GM18511 (cell line): ENCODE data around the gene BHLHA9.

Experiments
- ATAC-seq: cut with Tn5 transposase; IDR thresholded peaks from one replicate; pipeline ENCODE4 v1.9.1; 2021; ENCODE audit warnings: mild to moderate bottlenecking, moderate library complexity; ENCODE audit not compliant: unreplicated experiment

The BHLHA9 gene

DNA sequence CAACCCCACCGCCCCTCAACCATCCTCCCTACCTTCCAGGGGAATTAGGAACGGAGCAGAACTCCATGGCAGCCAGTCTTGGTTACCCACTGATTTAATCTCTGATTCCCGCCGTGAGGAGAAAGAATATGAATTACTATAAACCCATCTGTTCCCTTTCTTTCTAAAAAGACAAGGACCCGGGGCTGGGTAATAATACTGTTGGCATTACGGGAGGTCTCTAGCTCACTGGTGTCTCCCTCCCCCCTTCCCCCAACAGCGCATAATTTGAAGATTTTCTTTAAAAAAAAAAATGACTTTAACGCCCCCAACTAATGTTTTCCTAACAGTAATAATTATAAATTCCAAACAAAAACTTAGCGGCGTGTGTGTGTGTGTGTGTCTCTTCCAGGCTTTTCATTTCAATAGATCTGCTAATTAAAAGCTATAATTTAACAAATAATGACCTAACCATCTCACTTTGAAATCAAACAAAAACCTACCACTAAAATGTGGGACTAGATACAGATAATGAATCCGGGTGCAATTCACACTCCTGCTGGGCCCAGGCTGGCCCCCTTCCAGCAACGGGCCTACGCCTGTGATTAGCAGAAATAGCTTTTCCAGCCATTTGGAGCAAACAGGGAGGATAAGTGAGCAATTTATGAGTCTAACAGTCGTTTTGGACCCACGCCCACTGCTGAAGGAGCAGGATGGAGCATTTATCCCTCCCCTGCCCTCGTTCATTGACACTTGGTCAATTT lies 18.2 kb upstream of the BHLHA9 start:
- no peak for ATAC-seq

DNA sequence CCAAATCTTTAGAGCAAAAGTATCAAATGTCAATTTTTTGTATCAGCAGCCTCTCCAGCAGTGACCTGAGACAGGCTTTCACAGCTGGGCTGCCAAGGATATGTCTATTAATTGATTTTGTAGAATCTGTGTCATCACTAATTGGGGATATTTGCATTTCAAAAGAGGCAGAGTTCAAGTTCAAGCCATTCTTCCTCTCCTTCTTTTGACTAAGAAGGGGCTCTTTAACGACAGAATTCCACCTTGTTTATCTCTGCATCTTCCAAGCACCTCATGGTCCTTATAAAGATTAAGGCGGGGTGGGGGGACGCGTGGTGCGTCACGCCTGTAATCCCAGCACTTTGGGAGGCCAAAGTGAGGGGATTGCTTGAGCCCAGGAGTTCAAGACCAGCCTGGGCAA lies 15.2 kb upstream of the BHLHA9 start:
- ATAC-seq: no peak

DNA sequence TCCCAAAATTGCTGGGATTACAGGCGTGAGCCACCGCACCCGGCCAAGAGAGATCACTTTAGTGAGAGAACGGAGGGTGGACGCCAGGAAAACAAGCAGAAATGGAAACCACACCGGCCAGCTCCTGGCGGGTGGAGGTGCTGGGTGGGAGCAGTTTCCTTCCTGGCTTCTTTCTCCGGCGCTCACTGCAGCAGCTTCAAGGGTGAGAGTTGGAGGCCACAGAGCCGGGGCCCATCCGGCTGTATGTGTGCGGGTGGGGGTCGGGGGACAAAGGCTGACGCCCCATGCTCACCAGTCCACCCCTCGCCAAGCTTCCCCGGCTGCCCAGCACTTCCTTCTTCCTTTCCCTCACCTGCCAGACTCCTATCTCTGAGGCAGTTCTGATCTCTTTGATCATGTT lies 13.5 kb upstream of the BHLHA9 start:
- ATAC-seq: no peak

DNA sequence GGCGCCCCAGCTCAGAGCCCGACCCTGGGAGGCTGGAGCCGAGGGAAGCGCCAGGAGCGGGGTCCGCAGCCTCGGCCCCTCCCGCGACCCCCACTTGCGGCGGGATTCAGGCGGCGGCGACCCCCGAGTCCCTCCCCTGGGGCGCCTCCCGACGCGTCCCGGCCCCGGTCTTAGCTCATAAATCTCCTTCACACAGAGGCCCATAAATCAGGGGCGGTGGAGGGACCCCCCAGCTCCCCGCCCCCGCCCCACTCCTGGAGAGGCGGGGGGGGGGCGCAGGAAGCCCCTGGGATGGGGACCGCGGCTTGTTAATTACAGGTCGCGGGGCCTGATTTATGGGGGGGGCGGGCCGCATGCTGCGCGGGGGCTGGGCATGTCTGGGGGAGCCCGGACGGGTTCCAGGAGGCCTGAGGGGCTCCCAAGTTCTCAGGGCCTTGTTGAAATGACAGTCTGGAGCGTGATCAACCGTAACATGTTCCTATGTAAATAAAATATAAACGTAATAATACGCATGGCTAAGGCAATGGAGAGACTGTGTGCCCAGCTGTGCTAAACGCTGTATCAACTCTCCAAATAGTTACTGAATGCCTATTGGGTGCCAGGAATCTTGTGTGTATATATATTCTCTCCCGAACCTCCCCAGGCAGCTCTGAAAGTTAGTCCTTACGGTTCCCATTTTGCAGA lies 10.0 kb upstream of the BHLHA9 start:
- ATAC-seq: no peak

DNA sequence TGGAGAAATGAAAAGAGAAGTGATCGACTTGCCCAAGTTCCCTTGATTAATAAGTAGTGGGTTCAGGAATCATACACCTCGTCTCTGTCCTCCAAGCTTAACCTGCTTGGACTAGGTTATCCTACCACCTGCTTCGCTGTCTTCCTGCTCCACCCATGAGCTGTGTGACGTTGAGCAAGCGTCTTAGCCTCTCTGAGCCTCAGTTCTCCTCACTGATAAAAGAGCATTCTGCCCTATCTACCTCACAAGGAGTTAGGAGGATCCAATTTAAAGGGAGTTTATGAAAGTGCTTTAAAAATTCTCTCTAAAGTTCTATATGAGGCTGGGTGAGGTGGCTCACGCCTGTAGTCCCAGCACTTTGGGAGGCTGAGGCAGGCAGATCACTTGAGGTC lies 9.5 kb upstream of the BHLHA9 start:
- ATAC-seq: no peak

DNA sequence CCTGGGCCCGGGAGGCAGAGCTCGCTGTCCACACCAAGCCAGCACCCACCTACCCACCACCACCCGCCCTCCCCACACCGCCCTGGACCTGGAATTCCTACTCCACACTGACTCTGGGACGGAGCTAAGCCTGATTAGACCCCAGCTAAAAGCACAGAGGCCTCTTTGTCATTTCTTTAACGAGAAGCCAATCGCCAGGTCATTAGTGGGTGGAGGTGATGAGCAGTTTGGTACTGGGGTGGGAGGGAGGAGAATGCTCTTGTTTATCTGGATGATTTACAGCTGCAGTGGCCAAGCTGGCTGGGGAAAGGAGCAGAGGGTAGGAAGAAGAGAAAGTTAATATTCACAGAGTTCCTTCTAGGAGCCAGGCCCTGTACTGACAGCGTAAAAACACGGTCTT lies 6.0 kb upstream of the BHLHA9 start:
- ATAC-seq: no peak

DNA sequence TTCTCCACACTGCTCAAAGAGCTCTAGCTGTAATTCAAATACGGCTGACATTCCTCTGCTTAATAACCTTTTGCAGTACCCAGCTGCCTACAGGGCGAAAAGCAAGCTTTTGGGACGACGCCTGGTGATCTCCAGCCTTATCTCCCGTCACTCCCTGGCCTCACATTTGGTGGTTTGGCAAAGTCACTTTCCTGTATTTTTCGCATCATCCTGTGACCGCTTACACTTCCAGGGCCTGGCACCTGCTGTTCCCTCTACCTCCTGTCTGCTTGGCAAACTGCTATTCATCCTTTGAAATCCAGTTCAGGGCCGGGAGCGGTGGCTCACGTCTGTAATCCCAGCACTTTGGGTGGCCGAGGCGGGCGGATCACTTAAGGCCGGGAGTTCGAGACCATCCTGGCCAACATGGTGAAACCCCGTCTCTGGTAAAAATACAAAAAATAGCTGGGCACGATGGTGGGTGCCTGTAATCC lies 2.7 kb upstream of the BHLHA9 start:
- no peak for ATAC-seq

DNA sequence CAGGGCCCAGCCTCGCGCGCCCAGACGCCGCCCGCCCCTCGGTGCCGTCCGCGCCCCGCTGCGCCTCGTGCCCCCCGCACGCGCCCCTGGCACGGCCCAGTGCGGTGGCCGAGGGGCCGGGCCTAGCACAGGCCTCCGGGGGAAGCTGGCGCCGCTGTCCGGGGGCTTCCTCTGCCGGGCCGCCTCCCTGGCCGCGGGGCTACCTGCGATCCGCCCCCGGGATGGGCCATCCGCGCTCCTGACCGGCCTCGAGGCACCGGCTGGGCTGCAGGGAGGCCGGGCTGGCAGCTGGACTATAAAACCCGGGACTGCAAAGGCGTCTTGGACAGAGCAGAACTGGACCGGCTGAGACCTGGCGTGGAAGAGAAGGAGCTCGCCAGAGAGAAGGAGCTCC lies 783 bp downstream of the BHLHA9 start:
- ATAC-seq: no peak

- ATAC-seq: no peak
Measured at GRCh38 chr17:1271441-1271840, 1.2 kb downstream of the BHLHA9 start.

- ATAC-seq: no peak
Measured at GRCh38 chr17:1272701-1273100, 2.5 kb downstream of the BHLHA9 start.

DNA sequence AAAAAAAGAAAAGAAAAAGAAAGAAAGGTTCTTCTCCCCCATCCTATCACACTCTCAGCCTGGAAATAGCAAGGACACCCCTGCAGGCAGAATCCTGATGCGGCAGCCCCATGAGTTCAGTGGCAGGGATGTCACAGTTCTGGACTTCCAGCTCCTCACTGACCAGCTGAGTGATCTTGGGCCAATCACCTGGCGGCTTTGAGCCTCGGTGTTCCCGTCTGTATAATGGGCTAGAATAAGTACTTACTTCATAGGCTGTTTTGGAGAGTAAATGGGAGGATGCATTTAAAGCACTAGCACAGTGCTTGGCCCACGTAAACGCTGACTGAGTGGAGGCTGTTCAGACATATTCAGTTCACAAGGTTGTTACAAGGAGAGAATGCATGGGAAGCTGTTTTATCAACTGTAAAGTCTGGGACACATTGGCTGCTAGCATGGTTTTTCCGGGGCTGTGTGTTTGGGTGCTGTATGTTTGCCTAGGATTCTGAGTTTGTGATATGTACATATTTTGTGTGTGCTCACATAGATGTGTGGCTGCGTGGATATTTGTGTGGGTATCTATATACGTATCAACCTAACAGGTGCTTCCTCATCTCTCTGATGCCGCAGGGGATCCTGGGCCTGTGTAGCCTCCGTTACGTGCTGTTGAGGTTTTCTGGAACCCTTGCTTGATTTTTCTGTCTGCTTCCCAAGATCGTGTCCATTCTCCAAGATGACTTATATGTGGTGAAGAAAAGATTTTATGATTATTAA lies 3.4 kb downstream of the BHLHA9 start:
- no peak for ATAC-seq

- no peak for ATAC-seq
Measured at GRCh38 chr17:1274245-1274608, 4.0 kb downstream of the BHLHA9 start.

GRCh38 chr17:1275205-1275961 lies 5.1 kb downstream of the BHLHA9 start:
- no peak for ATAC-seq

DNA sequence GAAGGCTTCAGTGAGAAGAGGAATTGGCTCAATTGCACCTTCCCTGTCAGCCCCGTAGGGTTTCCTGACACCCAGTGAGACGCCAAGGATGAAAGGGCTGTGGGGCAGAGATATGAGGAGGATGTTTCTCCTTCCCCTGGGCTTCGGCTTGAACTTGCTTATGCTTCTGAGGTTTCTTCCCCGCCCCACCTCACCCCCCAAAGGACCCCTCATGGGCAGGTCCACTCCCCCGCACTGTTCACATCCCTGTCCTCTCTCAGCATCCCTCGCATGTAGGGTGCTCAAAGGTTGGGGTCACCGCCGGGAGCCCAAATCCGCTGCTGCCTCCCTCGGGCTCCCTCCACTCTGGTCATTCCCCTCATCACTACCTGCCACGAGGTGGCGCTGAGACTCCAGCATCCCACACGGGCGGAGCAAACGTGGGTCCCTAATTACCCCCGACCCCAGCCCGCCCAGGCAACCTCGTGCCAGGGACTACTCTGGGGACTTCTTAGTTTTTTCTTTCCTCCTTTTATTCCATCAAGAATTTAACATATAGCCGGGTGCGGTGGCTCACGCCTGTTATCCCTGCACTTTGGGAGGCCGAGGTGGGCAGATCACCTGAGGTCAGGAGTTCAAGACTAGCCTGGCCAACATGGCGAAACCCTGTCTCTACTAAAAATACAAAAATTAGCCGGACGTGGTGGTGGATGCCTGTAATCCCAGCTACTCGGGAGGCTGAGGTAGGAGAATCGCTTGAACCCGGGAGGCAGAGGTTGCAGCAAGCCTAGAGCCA lies 5.9 kb downstream of the BHLHA9 start:
- no peak for ATAC-seq

- no peak for ATAC-seq
Measured at GRCh38 chr17:1280652-1281051, 10.4 kb downstream of the BHLHA9 start.

DNA sequence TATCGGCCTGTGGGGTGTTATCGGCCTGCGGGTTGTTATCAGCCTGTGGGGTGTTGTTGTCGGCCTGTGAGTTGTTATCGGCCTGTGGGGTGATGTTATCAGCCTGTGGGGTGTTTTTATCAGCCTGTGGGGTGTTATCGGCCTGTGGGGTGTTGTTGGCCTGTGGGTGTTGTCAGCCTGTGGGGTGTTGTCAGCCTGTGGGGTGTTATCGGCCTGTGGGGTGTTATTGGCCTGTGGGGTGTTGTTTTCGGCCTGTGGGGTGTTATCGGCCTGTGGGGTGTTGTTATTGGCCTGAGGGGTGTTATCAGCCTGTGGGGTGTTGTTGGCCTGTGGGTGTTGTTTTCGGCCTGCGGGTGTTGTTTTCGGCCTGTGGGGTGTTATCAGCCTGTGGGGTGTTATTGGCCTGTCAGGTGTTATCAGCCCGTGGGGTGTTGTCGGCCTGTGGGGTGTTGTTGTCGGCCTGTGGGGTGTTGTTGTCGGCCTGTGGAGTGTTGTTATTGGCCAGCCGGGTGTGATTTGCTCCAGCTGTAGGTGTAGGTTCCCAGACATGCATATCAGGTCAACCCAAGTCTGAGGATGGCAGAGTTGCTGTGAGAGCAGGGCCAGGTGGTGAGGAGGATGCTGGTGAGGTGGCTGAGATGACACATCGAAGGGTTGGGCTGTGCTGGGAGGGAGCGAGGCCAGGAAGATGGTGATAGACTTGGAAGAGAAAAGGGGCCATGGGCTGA lies 16.3 kb downstream of the BHLHA9 start:
- no peak for ATAC-seq

- no peak for ATAC-seq
Measured at GRCh38 chr17:1289695-1290094, 19.5 kb downstream of the BHLHA9 start.

GRCh38 chr17:1290676-1291075 lies 20.4 kb downstream of the BHLHA9 start:
- no peak for ATAC-seq

DNA sequence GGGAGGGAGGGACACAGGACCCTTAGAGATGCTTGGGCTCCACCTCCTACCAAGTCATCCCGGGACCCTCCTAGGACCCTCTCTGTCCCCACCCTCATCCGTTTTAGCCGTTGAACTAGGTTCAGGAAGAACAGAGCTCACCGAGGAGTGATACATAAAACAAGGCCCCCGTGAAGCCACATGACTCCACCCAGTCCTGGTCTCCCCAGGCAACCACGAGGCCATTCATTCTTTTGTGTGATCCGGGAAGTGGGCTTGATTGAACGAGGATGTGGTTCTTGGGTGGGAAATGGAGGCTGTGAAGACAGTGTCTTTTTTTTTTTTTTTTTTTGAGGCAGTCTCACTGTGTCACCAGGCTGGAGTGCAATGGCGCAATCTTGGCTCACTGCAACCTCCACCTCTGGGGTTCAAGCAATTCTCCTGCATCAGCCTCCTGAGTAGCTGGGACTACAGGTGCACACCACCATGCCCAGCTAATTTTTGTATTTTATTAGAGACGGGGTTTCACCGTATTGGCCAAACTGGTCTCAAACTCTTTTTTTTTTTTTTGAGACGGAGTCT lies 24.0 kb downstream of the BHLHA9 start:
- ATAC-seq: no peak
